ENCODE results near the gene KRTAP10-11.

- TF ChIP-seq CBX5 (IDR thresholded peaks at IDR 0.05; ENCODE audit: low read depth, low read length): no peak
- no peak for TF ChIP-seq ZNF274 (IDR thresholded peaks at IDR 0.05; ENCODE audit: borderline replicate concordance, extremely low read depth, low read length)
- TF ChIP-seq SAP30 (IDR thresholded peaks at IDR 0.05; ENCODE audit: insufficient read depth, insufficient replicate concordance, low read length): no peak
- TF ChIP-seq EGR1 (IDR thresholded peaks at IDR 0.05; ENCODE audit: borderline replicate concordance, low read depth, low read length): no peak
- TF ChIP-seq BCL11A (IDR thresholded peaks at IDR 0.05; ENCODE audit: low read depth in 2 of 2, low read length in 2 of 2): no peak
- TF ChIP-seq KDM1A (IDR thresholded peaks at IDR 0.05; ENCODE audit: borderline replicate concordance, low read length): no peak
- TF ChIP-seq, protein P1, sequence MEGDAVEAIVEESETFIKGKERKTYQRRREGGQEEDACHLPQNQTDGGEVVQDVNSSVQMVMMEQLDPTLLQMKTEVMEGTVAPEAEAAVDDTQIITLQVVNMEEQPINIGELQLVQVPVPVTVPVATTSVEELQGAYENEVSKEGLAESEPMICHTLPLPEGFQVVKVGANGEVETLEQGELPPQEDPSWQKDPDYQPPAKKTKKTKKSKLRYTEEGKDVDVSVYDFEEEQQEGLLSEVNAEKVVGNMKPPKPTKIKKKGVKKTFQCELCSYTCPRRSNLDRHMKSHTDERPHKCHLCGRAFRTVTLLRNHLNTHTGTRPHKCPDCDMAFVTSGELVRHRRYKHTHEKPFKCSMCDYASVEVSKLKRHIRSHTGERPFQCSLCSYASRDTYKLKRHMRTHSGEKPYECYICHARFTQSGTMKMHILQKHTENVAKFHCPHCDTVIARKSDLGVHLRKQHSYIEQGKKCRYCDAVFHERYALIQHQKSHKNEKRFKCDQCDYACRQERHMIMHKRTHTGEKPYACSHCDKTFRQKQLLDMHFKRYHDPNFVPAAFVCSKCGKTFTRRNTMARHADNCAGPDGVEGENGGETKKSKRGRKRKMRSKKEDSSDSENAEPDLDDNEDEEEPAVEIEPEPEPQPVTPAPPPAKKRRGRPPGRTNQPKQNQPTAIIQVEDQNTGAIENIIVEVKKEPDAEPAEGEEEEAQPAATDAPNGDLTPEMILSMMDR (IDR thresholded peaks at IDR 0.05; ENCODE audit: control extremely low read depth in 1 of 3, insufficient read depth in 1 of 3, low read depth in 1 of 3, low read length in 3 of 3): no peak
- TF ChIP-seq RAD21 (IDR thresholded peaks at IDR 0.05 in 1 of 2, conservative IDR thresholded peaks at IDR 0.05 in 1 of 2; ENCODE audit: low read depth in 2 of 2, low read length in 2 of 2): no peak
- TF ChIP-seq, protein P2, sequence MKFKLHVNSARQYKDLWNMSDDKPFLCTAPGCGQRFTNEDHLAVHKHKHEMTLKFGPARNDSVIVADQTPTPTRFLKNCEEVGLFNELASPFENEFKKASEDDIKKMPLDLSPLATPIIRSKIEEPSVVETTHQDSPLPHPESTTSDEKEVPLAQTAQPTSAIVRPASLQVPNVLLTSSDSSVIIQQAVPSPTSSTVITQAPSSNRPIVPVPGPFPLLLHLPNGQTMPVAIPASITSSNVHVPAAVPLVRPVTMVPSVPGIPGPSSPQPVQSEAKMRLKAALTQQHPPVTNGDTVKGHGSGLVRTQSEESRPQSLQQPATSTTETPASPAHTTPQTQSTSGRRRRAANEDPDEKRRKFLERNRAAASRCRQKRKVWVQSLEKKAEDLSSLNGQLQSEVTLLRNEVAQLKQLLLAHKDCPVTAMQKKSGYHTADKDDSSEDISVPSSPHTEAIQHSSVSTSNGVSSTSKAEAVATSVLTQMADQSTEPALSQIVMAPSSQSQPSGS (IDR thresholded peaks at IDR 0.05; ENCODE audit: low read length): no peak
- TF ChIP-seq JUN (IDR thresholded peaks at IDR 0.05; ENCODE audit: low read depth, low read length): no peak
- TF ChIP-seq MAX (IDR thresholded peaks at IDR 0.05): no peak
Observed at GRCh38 chr21:44650973-44651675, 4.9 kb downstream of the KRTAP10-11 start.
